Neuronal stem cell (in vitro differentiated cells): ENCODE data around the gene INSC.

Experiments used
- DNase-seq: peaks from one replicate; pipeline ENCODE4 v3.0.0-alpha.2; 2013; ENCODE audit warnings: low spot score
- H2AFZ ChIP-seq: one replicate; pipeline ENCODE4 v1.6.1; 2013; ENCODE audit warnings: mild to moderate bottlenecking, low read length, inconsistent platforms
- H2AK5ac ChIP-seq: 2 replicates; pipeline ENCODE4 v1.6.1; 2013; ENCODE audit warnings: low read depth, mild to moderate bottlenecking, inconsistent platforms, low read length, moderate library complexity, mixed read lengths
- H2BK120ac ChIP-seq: 2 replicates; pipeline ENCODE4 v1.6.1; 2013; ENCODE audit warnings: low read depth, mild to moderate bottlenecking, inconsistent platforms, low read length, moderate library complexity, mixed read lengths
- H2BK12ac ChIP-seq: one replicate; pipeline ENCODE4 v1.6.1; 2013; ENCODE audit warnings: low read length, inconsistent platforms
- H2BK15ac ChIP-seq: 2 replicates; pipeline ENCODE4 v1.6.1; 2013; ENCODE audit warnings: mild to moderate bottlenecking, low read length, inconsistent platforms, mixed read lengths
- H2BK5ac ChIP-seq: one replicate; pipeline ENCODE4 v1.6.1; 2013; ENCODE audit warnings: inconsistent platforms, mild to moderate bottlenecking, low read length, moderate library complexity
- H3K14ac ChIP-seq: one replicate; pipeline ENCODE4 v1.6.1; 2013; ENCODE audit warnings: low read length, inconsistent platforms
- H3K18ac ChIP-seq: 2 replicates; pipeline ENCODE4 v1.6.1; 2013; ENCODE audit warnings: low read length, inconsistent platforms
- H3K23ac ChIP-seq: 2 replicates; pipeline ENCODE4 v1.6.1; 2013; ENCODE audit warnings: low read depth, mild to moderate bottlenecking, mixed read lengths, low read length, inconsistent platforms; ENCODE audit not compliant: poor library complexity
- H3K27ac ChIP-seq: replicated peaks from 3 replicates; pipeline ENCODE4 v1.5.1; 2013; ENCODE audit warnings: low read length, inconsistent platforms
- H3K27me3 ChIP-seq, 3 experiments: 2 replicates each; pipeline ENCODE4 v1.6.1; 2013; ENCODE audit warnings: low read length in 3 of 3, mild to moderate bottlenecking in 2 of 3, inconsistent platforms in 1 of 3, low read depth in 1 of 3, mixed read lengths in 1 of 3, moderate library complexity in 1 of 3; ENCODE audit not compliant: control insufficient read depth in 3 of 3, insufficient read depth in 3 of 3
- H3K36me3 ChIP-seq, 2 donors: replicated peaks in 1 of 2; 2 replicates each; pipeline ENCODE4 v1.6.1; 2013; ENCODE audit warnings: low read length in 2 of 2; ENCODE audit not compliant: control insufficient read depth in 2 of 2, insufficient read depth in 2 of 2
- H3K4ac ChIP-seq: 2 replicates; pipeline ENCODE4 v1.6.1; 2013; ENCODE audit warnings: inconsistent platforms, mild to moderate bottlenecking, low read length, moderate library complexity
- H3K4me1 ChIP-seq, 2 donors: 1 replicate in 1 of 2; 2 replicates in 1 of 2; pipeline ENCODE4 v1.6.1; 2013; ENCODE audit warnings: low read length in 2 of 2, low read depth in 1 of 2; ENCODE audit not compliant: control insufficient read depth in 2 of 2, insufficient read depth in 1 of 2
- H3K4me2 ChIP-seq: one replicate; pipeline ENCODE4 v1.6.1; 2013; ENCODE audit warnings: mild to moderate bottlenecking, low read length, inconsistent platforms; ENCODE audit not compliant: insufficient read depth, poor library complexity, severe bottlenecking
- H3K4me3 ChIP-seq, 2 donors: 2 replicates each; pipeline ENCODE4 v1.5.1; 2013; ENCODE audit warnings: low read length in 2 of 2, mild to moderate bottlenecking in 2 of 2, inconsistent platforms in 1 of 2, moderate library complexity in 1 of 2
- H3K79me1 ChIP-seq: one replicate; pipeline ENCODE4 v1.6.1; 2013; ENCODE audit warnings: low read depth, mild to moderate bottlenecking, inconsistent platforms, low read length, moderate library complexity
- H3K9ac ChIP-seq: one replicate; pipeline ENCODE4 v1.6.1; 2013; ENCODE audit warnings: mild to moderate bottlenecking, low read depth, low read length, inconsistent platforms; ENCODE audit not compliant: poor library complexity
- H3K9me3 ChIP-seq, 2 donors: replicated peaks in 1 of 2; 2 replicates each; pipeline versions ENCODE3 to v1.6.1; 2013; ENCODE audit warnings: low read length in 2 of 2, mild to moderate bottlenecking in 2 of 2, inconsistent platforms in 1 of 2, low read depth in 1 of 2, mixed read lengths in 1 of 2, moderate library complexity in 1 of 2; ENCODE audit not compliant: control insufficient read depth in 2 of 2, insufficient read depth in 1 of 2
- H4K8ac ChIP-seq: one replicate; pipeline ENCODE4 v1.6.1; 2013; ENCODE audit warnings: low read depth, mild to moderate bottlenecking, inconsistent platforms, low read length, moderate library complexity
- H4K91ac ChIP-seq: one replicate; pipeline ENCODE4 v1.6.1; 2013; ENCODE audit warnings: low read length, low read depth, mild to moderate bottlenecking, inconsistent platforms; ENCODE audit not compliant: poor library complexity
- WGBS, 2 donors: extraction: QIAGEN DNeasy Blood & Tissue Kit; methylation state at CpG; one replicate each; pipeline ENCODE4 v1.1.7; 2013; ENCODE audit warnings: missing lambda C conversion rate in 2 of 2, mixed read lengths in 1 of 2; ENCODE audit not compliant: insufficient read length in 2 of 2, insufficient replicate concordance in 1 of 2; ENCODE audit errors: extremely low coverage in 2 of 2; 5-methylcytosine and 5-hydroxymethylcytosine counted together

The INSC gene

GRCh38 chr11:15200696-15201095 is 86.0 kb downstream of the INSC start:
- Histone ChIP-seq H3K9me3 (no peaks in the 10 kb centered on the region), H2BK15ac (no peak overlapping the region), H2BK120ac (no peak overlapping the region), H4K8ac (no peak overlapping the region), H2BK12ac (no peak overlapping the region), H3K18ac (peak overlapping the region; percentile 44), H3K4me2 (no peak overlapping the region), H3K27me3 (no peaks in the 10 kb centered on the region), H3K9ac (no peak overlapping the region), H3K79me1 (no peaks in the 10 kb centered on the region), H3K4me3 (no peak overlapping the region), H3K36me3 (no peaks in the 10 kb centered on the region), H2AFZ (no peak overlapping the region), H4K91ac (no peak overlapping the region), H3K23ac (peak overlapping the region; percentile 39), H3K4ac (no peak overlapping the region), H3K4me1 (no peaks in the 10 kb centered on the region), H2BK5ac (no peak overlapping the region), H3K14ac (peak overlapping the region; percentile 8), H3K27ac (no peak overlapping the region), H2AK5ac (no peak overlapping the region)
- no peak for DNase-seq
- no CpG with 5 or more reads among the region's 12 CpGs for WGBS, 2 donors

GRCh38 chr11:15201586-15201985 is 86.9 kb downstream of the INSC start:
- no peak overlapping the region for H3K27ac ChIP-seq
- H3K18ac ChIP-seq: no peak overlapping the region
- no CpG with 5 or more reads among the region's 4 CpGs for WGBS, 2 donors
- H2AK5ac ChIP-seq: no peak overlapping the region
- no peak overlapping the region for H3K23ac ChIP-seq
- H3K9ac ChIP-seq: no peak overlapping the region
- no peak overlapping the region for H3K4me3 ChIP-seq
- H3K79me1 ChIP-seq: no peaks in the 10 kb centered on the region
- no peaks in the 10 kb centered on the region for H3K4me1 ChIP-seq
- no peak overlapping the region for H2BK5ac ChIP-seq
- no peak overlapping the region for H2BK120ac ChIP-seq
- H2BK12ac ChIP-seq: no peak overlapping the region
- no peaks in the 10 kb centered on the region for H3K27me3 ChIP-seq
- no peak overlapping the region for H3K14ac ChIP-seq
- H3K4me2 ChIP-seq: no peak overlapping the region
- H3K9me3 ChIP-seq: no peaks in the 10 kb centered on the region
- no peak overlapping the region for H2AFZ ChIP-seq
- H2BK15ac ChIP-seq: no peak overlapping the region
- H4K91ac ChIP-seq: no peak overlapping the region
- no peaks in the 10 kb centered on the region for H3K36me3 ChIP-seq
- H3K4ac ChIP-seq: peak overlapping the region; percentile 26
- H4K8ac ChIP-seq: no peak overlapping the region
- no peak for DNase-seq

GRCh38 chr11:15202626-15203025 is 87.9 kb downstream of the INSC start:
- Histone ChIP-seq H4K8ac (no peak overlapping the region), H3K9me3 (no peaks in the 10 kb centered on the region), H4K91ac (no peak overlapping the region), H2BK12ac (no peak overlapping the region), H2AFZ (no peak overlapping the region), H3K4me2 (no peak overlapping the region), H3K27ac (no peak overlapping the region), H2BK120ac (no peak overlapping the region), H3K14ac (no peak overlapping the region), H3K18ac (no peak overlapping the region), H2AK5ac (no peak overlapping the region), H3K36me3 (no peaks in the 10 kb centered on the region), H3K4ac (no peak overlapping the region), H3K4me1 (no peaks in the 10 kb centered on the region), H2BK15ac (no peak overlapping the region), H3K9ac (no peak overlapping the region), H3K79me1 (no peaks in the 10 kb centered on the region), H3K27me3 (no peaks in the 10 kb centered on the region), H3K4me3 (no peak overlapping the region), H3K23ac (no peak overlapping the region), H2BK5ac (no peak overlapping the region)
- DNase-seq: no peak
- WGBS, 2 donors: no CpG with 5 or more reads among the region's 5 CpGs

- Histone ChIP-seq H2BK15ac (no peak overlapping the region), H3K4me2 (no peak overlapping the region), H3K18ac (no peak overlapping the region), H2AFZ (no peak overlapping the region), H3K4me1 (no peaks in the 10 kb centered on the region), H3K36me3 (no peaks in the 10 kb centered on the region), H3K4ac (no peak overlapping the region), H3K9ac (no peak overlapping the region), H3K14ac (no peak overlapping the region), H3K4me3 (no peak overlapping the region), H3K79me1 (no peaks in the 10 kb centered on the region), H2BK120ac (no peak overlapping the region), H3K9me3 (no peaks in the 10 kb centered on the region), H3K27ac (no peak overlapping the region), H2BK12ac (no peak overlapping the region), H3K27me3 (no peaks in the 10 kb centered on the region), H3K23ac (no peak overlapping the region), H2AK5ac (no peak overlapping the region), H4K91ac (no peak overlapping the region), H2BK5ac (no peak overlapping the region), H4K8ac (no peak overlapping the region)
- no peak for DNase-seq
- no CpG with 5 or more reads among the region's 10 CpGs for WGBS, 2 donors
These were observed 90.0 kb downstream of the INSC start for GRCh38 chr11:15204711-15205110.
